ENCODE data around the gene DSC1.
"Not testable (repeated sequence)": the region's sequence is repeated elsewhere in the genome, so short reads cannot be mapped to it uniquely, and the experiment has no call there.

Gene DSC1

GRCh38 chr18:31162825-31163435 is at the start of gene DSC1:
TSS of gene DSC1 (minus strand) at chr18:31162856. CDS start at chr18:31162594, 262 bp downstream.
- no peak for DNase-seq

GRCh38 chr18:31211047-31211446 is 48.4 kb upstream of the DSC1 start:
- DNase-seq, result no peak

- no peak for DNase-seq
Measured at GRCh38 chr18:31209041-31209440, 46.4 kb upstream of the DSC1 start.

GRCh38 chr18:31207391-31207790 is 44.7 kb upstream of the DSC1 start:
- DNase-seq, result no peak

GRCh38 chr18:31206787-31207381 is 44.2 kb upstream of the DSC1 start:
- DNase-seq, result peak; percentile 94

GRCh38 chr18:31206071-31206470 is 43.4 kb upstream of the DSC1 start:
- DNase-seq, result peak; percentile 82

- DNase-seq, result no peak
Measured at GRCh38 chr18:31205273-31205672, 42.6 kb upstream of the DSC1 start.

- no peak for DNase-seq
Measured at GRCh38 chr18:31204833-31205232, 42.2 kb upstream of the DSC1 start.

GRCh38 chr18:31204166-31204565 is 41.5 kb upstream of the DSC1 start:
- peak; percentile 77 for DNase-seq

GRCh38 chr18:31203794-31204148 is 41.1 kb upstream of the DSC1 start:
- DNase-seq, result no peak

GRCh38 chr18:31203096-31203793 is 40.6 kb upstream of the DSC1 start:
- peak; percentile 87 for DNase-seq

GRCh38 chr18:31199190-31199769 is 36.6 kb upstream of the DSC1 start:
- DNase-seq, result peak; percentile 47

GRCh38 chr18:31197676-31198075 is 35.0 kb upstream of the DSC1 start:
- DNase-seq, result no peak

GRCh38 chr18:31195063-31195462 is 32.4 kb upstream of the DSC1 start:
- DNase-seq, result no peak

- DNase-seq, result no peak
Measured at GRCh38 chr18:31192086-31192776, 29.6 kb upstream of the DSC1 start.

- no peak for DNase-seq
Measured at GRCh38 chr18:31190919-31191318, 28.3 kb upstream of the DSC1 start.

GRCh38 chr18:31189757-31190156 is 27.1 kb upstream of the DSC1 start:
- no peak for DNase-seq

GRCh38 chr18:31185186-31185950 is 22.7 kb upstream of the DSC1 start:
- no peak for DNase-seq

- DNase-seq, result no peak
Measured at GRCh38 chr18:31183302-31183701, 20.6 kb upstream of the DSC1 start.

- DNase-seq, result not testable (repeated sequence)
Measured at GRCh38 chr18:31177369-31177768, 14.7 kb upstream of the DSC1 start.

- no peak for DNase-seq
Measured at GRCh38 chr18:31176531-31176930, 13.9 kb upstream of the DSC1 start.

- no peak for DNase-seq
Measured at GRCh38 chr18:31171144-31171839, 8.6 kb upstream of the DSC1 start.
